ENCODE measurements around the gene ELF2. TPM values are rescaled to one million over a fixed set of nuclear protein-coding genes. Genes with fewer than 3 reads are reported as not detected.
"Not testable (repeated sequence)": the region's sequence is repeated elsewhere in the genome, so short reads cannot be mapped to it uniquely, and the experiment has no call there.

The ELF2 gene
- total RNA-seq, 1 experiment from 2014 or later, result 21.5 TPM

DNA sequence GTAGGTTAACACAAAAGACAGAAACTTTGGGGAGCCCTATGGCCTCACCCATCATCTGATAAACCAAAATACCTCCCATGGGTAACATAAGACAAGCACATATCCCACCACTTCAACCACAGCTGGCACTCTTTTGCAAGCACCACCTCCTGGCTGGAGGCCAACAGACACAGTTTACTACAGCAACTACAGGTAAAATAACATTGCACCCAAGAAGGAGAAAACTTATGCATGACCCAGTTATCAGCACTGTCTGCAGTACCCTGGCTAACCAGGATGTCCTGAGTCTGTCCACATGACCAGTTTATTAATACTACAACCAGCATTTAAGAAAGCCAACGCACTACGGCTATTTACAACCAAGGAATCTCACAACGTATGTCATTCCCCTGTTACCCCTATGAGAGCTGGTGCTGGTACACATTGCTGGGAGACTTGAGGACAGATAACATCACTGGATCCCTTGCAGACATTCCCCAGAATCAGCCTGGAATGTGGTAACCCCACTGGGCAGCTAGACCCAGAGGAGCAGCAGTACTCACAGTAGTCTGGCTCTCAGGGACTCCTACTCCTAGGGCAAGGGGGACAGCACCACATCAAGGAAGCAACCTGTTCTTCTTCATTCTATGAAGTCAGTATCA is 32.0 kb downstream of the ELF2 start:
- peak; percentile 21 for DNase-seq (ENCODE audit: low read depth)

DNA sequence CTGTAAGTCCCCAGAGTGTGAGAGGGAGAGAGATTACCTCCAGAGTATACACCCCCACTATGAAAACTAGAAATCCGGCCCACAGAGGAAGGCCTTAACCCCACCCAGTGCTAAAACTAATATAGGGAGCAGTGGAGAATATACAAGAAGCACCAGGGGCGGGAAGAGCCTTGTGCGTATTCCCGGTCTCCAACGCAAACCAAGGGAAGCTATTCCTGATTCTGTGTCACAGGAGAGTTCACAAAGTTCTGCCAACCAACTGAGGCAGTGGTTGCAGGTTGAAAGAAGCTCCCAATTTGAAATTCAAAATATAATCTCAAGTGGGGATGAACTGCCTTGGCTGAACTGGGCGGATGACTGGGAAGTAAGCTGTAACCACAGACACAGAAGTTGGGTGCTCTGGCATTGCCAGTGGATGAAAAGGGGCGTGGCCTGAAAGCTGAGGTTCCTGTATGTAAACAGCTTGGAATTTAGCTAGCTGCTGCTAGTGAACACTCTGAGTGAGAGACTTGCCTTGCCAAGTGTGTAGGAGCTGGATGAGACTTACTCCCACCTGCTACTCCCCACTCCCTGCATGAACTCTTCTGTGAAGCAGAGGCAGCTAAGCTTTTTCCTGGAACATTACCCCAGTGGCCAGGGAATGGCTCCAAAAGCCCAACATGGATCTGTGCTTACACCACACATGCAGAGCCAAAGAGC is 32.7 kb downstream of the ELF2 start:
- DNase-seq (ENCODE audit: low read depth), result peak; percentile 84

DNA sequence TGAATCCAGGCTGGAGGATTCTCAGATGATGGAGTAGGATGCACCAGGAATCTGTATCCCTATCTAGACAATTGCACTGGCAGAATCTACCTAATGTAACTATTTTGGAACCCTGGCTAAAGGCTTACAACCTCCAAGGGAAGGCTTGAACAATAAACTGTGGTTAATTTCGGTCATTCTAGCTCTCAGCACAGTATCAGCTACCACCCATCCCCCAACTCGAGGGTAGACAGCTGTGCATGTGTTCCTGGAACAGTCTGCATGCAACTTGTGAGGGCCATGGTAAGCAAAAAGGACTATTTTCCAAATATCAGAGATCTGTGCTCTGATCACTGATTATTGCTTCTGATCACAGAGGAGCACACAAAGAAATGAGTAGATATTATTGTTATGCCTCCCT is 34.0 kb downstream of the ELF2 start:
- no peak for DNase-seq (ENCODE audit: low read depth)

DNA sequence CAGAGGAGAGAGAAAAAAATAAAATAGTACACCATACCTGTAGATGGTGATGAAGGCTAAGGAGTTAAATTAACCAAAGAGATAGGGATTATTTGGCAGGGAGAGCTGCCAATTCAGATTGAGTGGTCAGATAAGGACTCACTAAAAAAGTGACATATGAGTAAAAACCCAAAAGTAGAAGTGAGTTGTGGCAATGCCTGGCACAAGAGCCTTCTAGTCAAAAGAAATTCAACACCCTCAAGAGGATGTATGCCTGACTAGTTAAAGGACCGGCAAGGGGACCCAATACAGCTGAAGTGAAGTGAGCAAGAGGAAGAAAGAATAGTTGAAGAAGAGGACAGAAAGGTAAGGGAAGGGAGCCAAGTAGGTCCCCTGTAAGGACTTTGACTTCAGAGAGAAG is 34.9 kb downstream of the ELF2 start:
- DNase-seq (ENCODE audit: low read depth), result peak; percentile 71

DNA sequence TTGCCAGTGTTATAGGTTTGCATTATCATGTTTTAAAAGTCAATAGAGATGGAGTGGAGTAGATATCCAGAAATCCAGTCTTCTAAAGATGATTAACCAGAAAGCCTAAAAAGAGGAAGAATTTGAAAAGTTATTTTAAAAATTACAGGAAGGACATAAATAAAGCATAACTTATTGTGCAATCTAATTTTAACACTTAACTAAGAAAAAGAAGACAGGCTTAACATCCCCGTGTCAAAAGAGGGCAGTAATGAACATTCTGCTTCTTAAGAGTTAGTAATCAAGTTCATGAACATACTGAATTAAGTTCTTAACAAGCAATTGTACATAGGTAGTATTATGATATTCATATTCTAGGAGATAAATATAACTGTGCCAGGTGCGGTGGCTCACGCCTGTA is 39.3 kb downstream of the ELF2 start:
- DNase-seq (ENCODE audit: low read depth), result no peak

DNA sequence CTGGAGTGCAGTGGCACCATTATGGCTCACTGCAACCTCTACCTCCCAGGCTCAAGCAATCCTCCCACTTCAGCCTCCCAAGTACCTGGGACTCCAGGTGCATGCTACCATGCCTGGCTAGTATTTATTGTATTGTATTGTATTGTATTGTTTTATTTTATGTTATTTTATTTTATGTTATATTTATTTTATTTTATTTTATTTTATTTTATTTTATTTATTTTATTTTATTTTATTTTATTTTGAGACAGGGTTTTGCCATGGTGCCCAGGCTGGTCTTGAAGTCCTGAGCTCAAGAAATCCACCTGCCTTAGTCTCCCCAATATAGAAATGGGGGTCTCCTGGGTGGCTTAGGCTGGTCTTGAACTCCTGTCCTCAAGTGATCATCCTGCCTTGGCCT is 42.6 kb downstream of the ELF2 start:
- DNase-seq (ENCODE audit: low read depth), result no peak

DNA sequence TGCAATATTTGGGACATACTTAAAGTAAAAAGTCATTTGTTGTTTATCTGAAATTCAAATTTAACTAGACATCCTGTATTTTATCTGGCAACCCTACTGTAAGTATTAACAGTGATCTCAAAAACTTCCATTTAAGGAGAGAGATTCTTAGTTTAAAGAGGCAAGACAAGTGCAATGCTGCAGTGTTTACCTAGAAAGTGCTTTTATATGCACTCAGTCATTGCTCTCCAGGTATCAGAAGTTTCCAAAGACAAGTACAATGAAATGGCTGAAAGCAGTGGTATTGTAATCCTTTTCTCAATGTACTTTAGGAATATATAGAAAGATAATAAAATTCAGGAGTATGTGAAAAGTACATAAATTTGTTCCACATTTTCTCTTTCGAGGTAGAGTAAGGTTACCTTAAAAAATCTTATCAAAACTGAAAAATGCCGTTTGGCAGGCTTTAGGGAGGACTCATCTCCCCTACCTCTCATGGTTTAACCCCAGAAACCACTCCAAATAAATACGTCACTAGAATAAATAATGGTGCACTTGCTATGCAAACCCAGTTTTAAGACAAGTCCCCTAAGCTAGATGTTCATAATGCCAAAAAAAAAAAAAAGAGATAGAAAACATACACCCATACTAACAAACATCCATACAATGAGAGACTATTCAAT is 45.7 kb downstream of the ELF2 start:
- no peak for DNase-seq (ENCODE audit: low read depth)

DNA sequence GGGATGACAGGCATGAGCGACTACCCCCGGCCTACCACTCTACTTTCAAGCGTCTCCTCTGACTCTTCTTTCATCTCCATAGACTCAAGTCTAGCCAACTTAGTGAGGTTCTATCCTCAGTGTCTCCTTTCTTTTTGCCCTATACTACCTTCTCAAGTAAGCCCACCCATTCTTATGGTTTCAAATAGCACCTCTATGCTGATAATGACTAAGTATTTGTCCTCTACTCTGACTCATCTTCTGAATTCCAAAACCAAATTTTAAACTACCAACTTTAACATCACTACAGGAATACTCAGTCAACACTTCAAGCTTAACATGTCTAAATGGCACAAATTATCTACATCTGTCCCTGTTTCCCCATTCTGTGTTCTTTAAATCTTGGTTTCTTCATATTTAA is 47.8 kb downstream of the ELF2 start:
- no peak for DNase-seq (ENCODE audit: low read depth)

DNA sequence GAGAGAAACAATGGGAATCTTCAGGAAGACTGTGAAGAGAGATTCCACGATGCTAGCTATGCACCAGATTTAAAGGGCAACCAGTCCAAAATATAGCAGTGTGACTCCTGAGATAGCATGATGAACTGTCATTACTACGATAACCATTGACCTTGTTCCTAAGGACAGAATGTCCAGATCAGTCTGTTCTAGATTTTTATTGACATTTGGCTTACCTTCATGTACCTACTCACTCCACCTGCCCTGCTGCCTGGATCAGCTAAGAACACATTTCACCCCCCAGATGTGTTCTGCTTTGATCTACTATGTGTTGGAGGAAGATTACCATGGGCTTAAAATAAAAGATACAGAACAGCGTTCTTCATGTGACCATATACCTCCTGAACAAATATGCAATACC is 50.1 kb downstream of the ELF2 start:
- DNase-seq (ENCODE audit: low read depth), result no peak

DNA sequence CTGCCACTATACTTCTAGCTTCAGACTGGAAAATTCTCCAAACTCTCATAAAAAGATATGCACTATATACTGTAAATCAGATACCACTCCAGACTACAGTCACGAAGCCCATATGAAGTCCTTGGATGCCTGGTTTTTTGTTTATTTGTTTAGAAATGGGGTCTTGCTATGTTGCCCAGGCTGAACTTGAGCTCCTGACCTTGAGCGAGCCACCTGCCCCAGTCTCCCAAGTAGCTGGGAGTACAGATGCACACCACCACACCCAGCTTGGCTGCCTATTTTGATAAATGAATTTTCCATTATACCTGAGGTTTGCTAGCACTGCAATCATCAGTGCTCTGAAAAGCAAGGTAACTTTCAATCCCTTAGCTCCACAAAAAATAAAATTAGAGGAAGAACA is 53.1 kb downstream of the ELF2 start:
- no peak for DNase-seq (ENCODE audit: low read depth)

DNA sequence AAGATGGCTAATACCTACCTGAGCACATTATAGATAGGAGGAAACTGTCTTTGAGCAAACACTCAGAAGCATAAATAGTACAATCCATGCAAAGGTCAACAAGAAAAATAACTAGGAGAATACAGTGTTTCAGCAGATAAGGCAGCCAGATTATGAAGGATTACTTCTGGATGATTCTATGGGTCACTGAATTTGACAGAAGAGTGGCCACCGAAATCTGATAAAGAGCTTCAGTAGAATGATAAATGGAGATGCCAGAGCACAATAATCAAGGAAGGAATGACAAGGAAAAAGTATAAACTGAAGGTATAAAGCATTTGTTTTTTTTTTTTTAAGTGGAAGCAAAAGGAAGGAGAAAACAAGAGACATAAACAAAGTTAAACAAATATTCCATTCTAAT is 58.7 kb downstream of the ELF2 start:
- no peak for DNase-seq (ENCODE audit: low read depth)

DNA sequence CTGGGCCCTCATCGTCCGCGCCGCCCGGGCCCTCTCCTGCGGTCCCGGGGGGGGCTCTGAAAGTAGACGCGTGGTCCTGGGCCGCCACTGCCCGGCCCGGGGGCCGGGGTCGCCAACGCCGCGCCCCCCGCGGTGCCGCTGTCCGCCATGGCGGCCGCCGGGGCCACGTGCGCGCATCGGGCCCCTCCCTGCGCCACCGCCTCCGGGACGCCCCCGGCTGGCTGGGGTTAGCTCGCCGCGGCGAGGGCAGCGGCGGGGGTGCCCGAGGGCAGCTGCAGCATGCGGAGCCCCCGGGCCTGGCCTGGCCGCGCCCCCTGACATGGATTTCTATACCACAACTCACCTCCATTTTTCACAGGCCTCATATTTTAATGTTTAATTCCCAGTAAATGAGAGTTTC is 61.8 kb downstream of the ELF2 start:
- DNase-seq (ENCODE audit: low read depth), result no peak

DNA sequence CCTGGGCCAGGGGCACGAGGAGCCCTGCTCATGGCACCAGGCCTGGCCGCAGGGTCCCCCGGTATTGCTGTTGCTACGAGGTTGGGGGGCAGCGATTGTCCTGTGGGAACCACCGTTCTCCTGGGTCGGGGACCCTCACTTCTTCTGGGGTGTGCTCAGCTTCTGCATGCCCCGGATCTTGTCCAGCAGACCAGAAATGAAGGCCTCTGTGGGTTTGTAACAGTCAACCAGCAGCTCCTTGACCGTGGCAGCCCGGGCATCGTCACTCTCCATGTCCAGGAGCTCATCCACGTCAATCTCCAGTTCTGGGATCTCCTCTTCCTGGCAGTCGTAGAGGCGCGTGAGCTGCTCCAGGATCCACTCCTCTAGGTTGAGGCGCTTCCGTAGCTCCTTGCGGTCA is 62.2 kb downstream of the ELF2 start:
- DNase-seq (ENCODE audit: low read depth), result not testable (repeated sequence)

DNA sequence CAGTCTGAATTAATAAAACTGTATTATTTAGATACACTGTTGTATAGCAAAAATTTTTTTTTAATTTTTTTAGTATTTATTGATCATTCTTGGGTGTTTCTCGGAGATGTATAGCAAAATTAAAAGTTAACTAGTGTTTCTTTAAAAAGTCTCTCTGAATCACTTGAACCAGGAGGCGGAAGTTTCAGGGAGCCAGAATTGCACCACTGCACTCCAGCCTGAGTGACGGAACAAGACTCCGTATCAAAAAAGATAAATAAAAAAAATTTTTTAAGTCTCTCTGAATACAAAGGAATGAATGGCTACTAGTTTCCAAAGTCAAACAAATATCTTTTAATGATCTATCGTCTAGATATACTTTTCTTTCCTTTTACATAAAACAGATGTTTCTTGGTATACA is 64.4 kb downstream of the ELF2 start:
- DNase-seq (ENCODE audit: low read depth), result no peak

DNA sequence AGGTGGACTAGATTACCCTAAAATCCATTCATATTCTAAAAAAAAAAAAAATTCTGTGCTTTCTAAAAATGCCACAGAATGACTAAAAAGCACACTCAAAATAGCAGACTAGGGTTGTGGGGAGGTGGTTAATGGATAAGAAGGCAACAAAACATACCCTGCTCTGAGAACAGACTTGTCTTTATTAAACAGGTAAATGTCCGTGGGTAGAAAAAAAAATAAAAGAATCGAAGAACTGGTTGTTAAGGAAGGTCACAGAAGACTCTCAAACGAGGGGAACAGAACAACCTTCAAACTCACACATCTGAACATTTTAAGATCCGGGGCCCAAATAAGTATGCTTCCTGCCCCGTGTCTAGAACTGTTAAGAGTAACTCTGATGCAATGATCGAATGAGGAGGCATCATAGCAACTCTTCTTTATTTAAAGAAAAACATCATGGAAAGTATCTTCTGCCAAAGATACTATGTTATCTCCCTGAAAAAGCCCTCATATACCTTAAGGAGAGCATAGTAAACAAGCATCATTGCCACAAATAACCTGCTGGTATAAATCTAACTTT is 68.4 kb downstream of the ELF2 start:
- no peak for DNase-seq (ENCODE audit: low read depth)

DNA sequence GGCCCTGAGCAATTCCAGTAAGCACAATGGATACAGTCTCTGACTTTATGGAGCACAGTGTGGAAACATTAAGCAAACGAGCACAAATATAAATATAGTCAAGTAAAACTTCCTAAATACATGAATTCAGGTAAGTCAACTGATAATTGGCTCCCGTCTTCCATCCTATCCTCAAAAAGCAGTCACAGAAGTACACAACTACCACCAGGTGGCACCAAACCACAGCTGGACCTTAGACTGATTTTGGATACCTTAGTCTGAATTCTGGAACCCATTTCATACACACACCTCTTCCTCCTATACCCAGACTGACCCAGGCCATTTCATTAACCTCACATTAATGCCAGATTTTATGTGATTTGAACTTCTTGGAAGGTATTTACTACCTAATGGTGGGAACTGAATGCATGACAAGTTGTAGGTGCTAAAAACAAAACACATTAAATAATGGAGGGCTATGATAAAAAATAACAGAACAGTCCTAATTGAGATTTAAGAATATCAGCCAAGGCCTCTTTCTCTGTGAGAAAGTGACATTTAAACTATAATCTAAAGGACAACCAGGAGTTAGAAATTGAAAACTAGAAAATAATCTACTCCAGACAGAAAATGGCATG is 77.5 kb downstream of the ELF2 start:
- DNase-seq (ENCODE audit: low read depth), result peak; percentile 77

DNA sequence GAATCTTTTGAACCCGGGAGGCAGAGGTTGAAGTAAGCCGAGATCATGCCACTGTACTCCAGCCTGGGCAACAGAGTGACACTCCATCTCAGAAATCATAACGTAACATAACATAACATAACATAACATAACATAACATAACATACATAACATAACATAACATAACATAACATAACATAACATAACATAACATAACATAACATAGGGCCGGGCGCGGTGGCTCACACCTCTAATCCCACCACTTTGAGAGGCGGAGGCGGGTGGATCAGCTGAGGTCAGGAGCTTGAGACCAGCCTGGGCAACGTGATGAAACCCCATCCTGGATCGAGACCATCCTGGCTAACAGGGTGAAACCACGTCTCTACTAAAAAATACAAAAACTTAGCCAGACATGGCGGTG is 84.7 kb downstream of the ELF2 start:
- no peak for DNase-seq (ENCODE audit: low read depth)

DNA sequence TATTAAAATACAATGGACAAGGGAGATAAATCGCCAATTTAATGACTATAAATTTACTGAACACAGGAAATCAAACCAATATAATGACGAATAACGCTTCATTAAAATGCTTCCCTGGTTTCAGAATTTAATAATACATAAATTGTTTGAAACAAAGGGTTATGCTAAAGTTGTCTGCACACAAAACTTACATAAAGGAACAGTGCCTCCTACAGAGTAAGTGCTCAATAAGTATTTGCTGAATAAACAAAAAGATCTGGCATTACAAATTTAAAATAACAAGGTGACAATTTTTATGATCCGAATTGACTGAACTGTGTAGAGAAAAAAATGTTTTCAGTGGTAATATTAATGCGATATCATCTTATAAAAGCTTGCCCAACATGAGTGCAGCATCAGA is 91.9 kb downstream of the ELF2 start:
- peak; percentile 3 for DNase-seq (ENCODE audit: low read depth)

DNA sequence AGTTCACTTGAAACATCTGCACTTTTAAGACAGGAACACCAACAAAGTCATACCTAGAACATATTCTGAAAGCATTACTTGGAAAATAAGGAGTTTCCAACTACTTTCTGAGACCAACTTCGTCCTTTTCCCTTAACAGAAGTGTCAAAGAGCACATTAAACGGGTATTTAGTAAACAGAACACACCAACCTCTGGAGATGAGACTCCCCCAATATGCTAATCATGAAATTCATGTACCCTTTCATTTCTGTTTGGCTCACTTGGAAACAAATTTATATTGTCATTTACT is 92.3 kb downstream of the ELF2 start:
- no peak for DNase-seq (ENCODE audit: low read depth)

DNA sequence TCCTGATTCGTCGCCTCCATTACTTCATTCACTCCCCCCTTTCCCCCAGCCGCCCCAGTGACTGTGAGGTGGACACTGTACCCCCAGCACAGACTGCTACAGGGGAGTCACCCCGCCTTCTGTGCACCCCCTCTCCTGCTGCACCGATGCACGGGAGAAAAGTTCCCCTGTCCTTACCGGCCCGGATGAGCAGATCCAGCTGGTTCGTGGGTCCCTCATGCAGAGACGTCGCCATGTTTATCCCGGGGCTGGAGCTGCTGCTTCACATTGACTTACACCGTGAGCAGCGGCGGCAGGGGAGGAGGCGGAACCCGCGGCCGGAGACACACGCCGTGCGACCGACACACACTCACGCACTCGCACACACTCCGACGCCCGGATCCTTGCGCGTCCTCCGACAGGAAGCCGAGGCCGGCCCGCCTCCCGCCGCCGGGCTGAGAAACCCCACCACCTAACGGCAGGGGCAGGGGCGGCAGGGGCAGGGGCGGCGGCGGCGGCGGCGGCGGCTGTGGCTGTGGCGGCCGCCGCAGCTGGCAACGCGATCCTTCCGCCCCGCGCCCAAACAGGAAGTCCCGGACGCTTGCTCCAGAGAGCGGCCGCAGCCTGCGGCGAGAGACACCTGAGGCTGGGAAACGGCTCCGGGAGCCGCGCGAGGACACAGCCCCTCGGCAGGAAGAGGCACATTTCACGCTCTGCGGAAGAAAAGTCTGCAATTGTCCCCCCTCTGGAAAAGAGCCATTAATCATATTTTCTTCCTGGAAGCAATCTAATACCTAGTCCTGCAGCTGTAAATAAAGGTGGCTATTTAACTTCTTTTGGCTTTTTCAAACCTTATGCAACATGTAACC is 92.8 kb downstream of the ELF2 start:
- DNase-seq (ENCODE audit: low read depth), result peak; percentile 85

DNA sequence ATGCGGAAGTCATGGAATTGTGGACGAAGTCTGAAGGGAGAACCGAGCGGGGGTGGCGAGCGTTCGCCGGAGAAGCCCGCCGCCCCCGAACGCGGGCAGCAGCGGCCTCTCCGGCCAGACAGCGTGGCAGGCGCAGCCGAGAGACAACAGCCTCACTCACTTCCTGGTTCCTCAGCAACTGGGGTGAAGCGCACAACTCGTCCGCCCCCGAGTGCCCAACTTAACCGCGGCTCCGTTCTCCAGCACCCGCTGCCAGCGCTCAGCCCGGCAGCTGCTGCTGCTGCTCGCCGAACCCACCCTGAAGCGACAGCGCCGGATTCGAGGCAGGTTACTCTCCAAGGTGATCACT is 93.4 kb downstream of the ELF2 start:
- DNase-seq (ENCODE audit: low read depth), result peak; percentile 65

Measured in M059J (cell line).